HEK293 (cell line): Measurements from ENCODE around the gene MCCC2.
"Not testable (repeated sequence)": the region's sequence is repeated elsewhere in the genome, so short reads cannot be mapped to it uniquely, and the experiment has no call there.

Experiments used
- CTCF ChIA-PET: fragments of 350-600 bp; formaldehyde crosslinking; extraction: SDS; loops from one replicate; lab custom pipeline; 2021; ENCODE audit warnings: antibody characterized with exemption; lab: Yijun Ruan, JAX
- POLR2A ChIA-PET: fragments of 300-600 bp; formaldehyde crosslinking; extraction: SDS; loops from one replicate; lab custom pipeline; 2020; ENCODE audit warnings: antibody characterized with exemption, inconsistent platforms; lab: Yijun Ruan, JAX
- H3K27ac ChIP-seq: fragments of 200-500 bp; sonication (Bioruptor generic); 2 replicates; pipeline ENCODE4 v1.5.1; 2014; ENCODE audit warnings: low read depth, low read length, control low read depth, inconsistent platforms; ENCODE audit errors: extremely low read depth
- H3K36me3 ChIP-seq, 2 experiments: fragments of 200-500 bp in 1 of 2; sonication (Bioruptor generic) in 1 of 2; 1 replicate in 1 of 2; 2 replicates in 1 of 2; pipeline ENCODE4 v1.5.1; 2014 to 2017; ENCODE audit warnings: inconsistent platforms in 2 of 2, low read length in 2 of 2; ENCODE audit not compliant: control insufficient read depth in 2 of 2, insufficient read depth in 1 of 2
- H3K4me1 ChIP-seq: fragments of 200-500 bp; sonication (Bioruptor generic); 2 replicates; pipeline ENCODE4 v1.5.1; 2014; ENCODE audit warnings: mild to moderate bottlenecking, low read length, inconsistent platforms; ENCODE audit not compliant: control insufficient read depth, insufficient read depth
- H3K4me3 ChIP-seq: 2 replicates; pipeline ENCODE4 v1.5.1; 2011; ENCODE audit warnings: low read depth, mild to moderate bottlenecking, control low read depth, low read length, moderate library complexity
- H3K9me3 ChIP-seq: fragments of 200-500 bp; sonication (Bioruptor generic); 2 replicates; pipeline ENCODE4 v1.5.1; 2014; ENCODE audit warnings: low read depth, low read length, inconsistent platforms; ENCODE audit not compliant: control insufficient read depth, insufficient read depth
- MZF1 ChIP-seq: fragments of 450-650 bp; formaldehyde crosslinking; IDR thresholded peaks from 2 replicates; pipeline ENCODE4 v1.5.1; 2017; ENCODE audit warnings: missing biosample characterization, missing genetic modification characterization, borderline replicate concordance
- RBAK ChIP-seq: fragments of 450-650 bp; formaldehyde crosslinking; IDR thresholded peaks from 2 replicates; pipeline ENCODE4 v1.5.1; 2016; ENCODE audit warnings: missing biosample characterization, missing genetic modification characterization
- ZFP41 ChIP-seq: fragments of 450-650 bp; formaldehyde crosslinking; IDR thresholded peaks from 2 replicates; pipeline ENCODE4 v1.5.1; 2016; ENCODE audit warnings: missing biosample characterization, missing genetic modification characterization, borderline replicate concordance
- ZNF155 ChIP-seq: fragments of 450-650 bp; formaldehyde crosslinking; IDR thresholded peaks from 2 replicates; pipeline ENCODE4 v1.5.1; 2016; ENCODE audit warnings: missing biosample characterization, missing genetic modification characterization
- ZNF2 ChIP-seq: fragments of 450-650 bp; formaldehyde crosslinking; IDR thresholded peaks from 2 replicates; pipeline ENCODE4 v1.5.1; 2016; ENCODE audit warnings: missing biosample characterization, missing genetic modification characterization
- ZNF221 ChIP-seq: fragments of 450-650 bp; formaldehyde crosslinking; IDR thresholded peaks from 2 replicates; pipeline ENCODE4 v1.5.1; 2017; ENCODE audit warnings: missing biosample characterization, missing genetic modification characterization, borderline replicate concordance
- ZNF514 ChIP-seq: fragments of 450-650 bp; formaldehyde crosslinking; IDR thresholded peaks from 2 replicates; pipeline ENCODE4 v1.5.1; 2016; ENCODE audit warnings: missing biosample characterization, missing genetic modification characterization
- ZNF600 ChIP-seq: fragments of 450-650 bp; formaldehyde crosslinking; IDR thresholded peaks from 2 replicates; pipeline ENCODE4 v1.5.1; 2016; ENCODE audit warnings: missing biosample characterization, missing genetic modification characterization
- ZNF791 ChIP-seq: fragments of 450-650 bp; formaldehyde crosslinking; IDR thresholded peaks from 2 replicates; pipeline ENCODE4 v1.5.1; 2016; ENCODE audit warnings: missing biosample characterization, missing genetic modification characterization
- ZNF792 ChIP-seq: fragments of 450-650 bp; formaldehyde crosslinking; IDR thresholded peaks from 2 replicates; pipeline ENCODE4 v1.5.1; 2016; ENCODE audit warnings: missing biosample characterization, missing genetic modification characterization
- ZSCAN30 ChIP-seq: fragments of 450-650 bp; IDR thresholded peaks from 2 replicates; pipeline ENCODE4 v1.5.1; 2018; ENCODE audit warnings: missing biosample characterization, mild to moderate bottlenecking, missing genetic modification characterization, moderate library complexity
- ZXDB ChIP-seq: fragments of 450-650 bp; formaldehyde crosslinking; IDR thresholded peaks from 2 replicates; pipeline ENCODE4 v1.5.1; 2016; ENCODE audit warnings: missing biosample characterization, missing genetic modification characterization
- TF ChIP-seq, protein P1 (sequence below): fragments of 450-650 bp; formaldehyde crosslinking; IDR thresholded peaks from 2 replicates; pipeline ENCODE4 v1.5.1; 2016; ENCODE audit warnings: missing biosample characterization, missing genetic modification characterization
- TF ChIP-seq, protein P2 (sequence below): fragments of 450-650 bp; formaldehyde crosslinking; IDR thresholded peaks from 2 replicates; pipeline ENCODE4 v1.5.1; 2016; ENCODE audit warnings: missing biosample characterization, missing genetic modification characterization
- TF ChIP-seq, protein P3 (sequence below): fragments of 450-650 bp; formaldehyde crosslinking; IDR thresholded peaks from 2 replicates; pipeline ENCODE4 v1.5.1; 2016; ENCODE audit warnings: missing biosample characterization, missing genetic modification characterization, borderline replicate concordance
- TF ChIP-seq, protein P4 (sequence below): fragments of 450-650 bp; formaldehyde crosslinking; IDR thresholded peaks from 2 replicates; pipeline ENCODE4 v1.5.1; 2016; ENCODE audit warnings: missing biosample characterization, missing genetic modification characterization
- TF ChIP-seq, protein P5 (sequence below): fragments of 450-650 bp; formaldehyde crosslinking; IDR thresholded peaks from 2 replicates; pipeline ENCODE4 v1.5.1; 2016; ENCODE audit warnings: missing biosample characterization, missing genetic modification characterization
- TF ChIP-seq, protein P6 (sequence below): fragments of 450-650 bp; formaldehyde crosslinking; IDR thresholded peaks from 2 replicates; pipeline ENCODE4 v1.5.1; 2016; ENCODE audit warnings: missing biosample characterization, missing genetic modification characterization
- TF ChIP-seq, protein P7 (sequence below): fragments of 450-650 bp; IDR thresholded peaks from 2 replicates; pipeline ENCODE4 v1.5.1; 2018; ENCODE audit warnings: missing biosample characterization, mild to moderate bottlenecking, missing genetic modification characterization

The MCCC2 gene

DNA sequence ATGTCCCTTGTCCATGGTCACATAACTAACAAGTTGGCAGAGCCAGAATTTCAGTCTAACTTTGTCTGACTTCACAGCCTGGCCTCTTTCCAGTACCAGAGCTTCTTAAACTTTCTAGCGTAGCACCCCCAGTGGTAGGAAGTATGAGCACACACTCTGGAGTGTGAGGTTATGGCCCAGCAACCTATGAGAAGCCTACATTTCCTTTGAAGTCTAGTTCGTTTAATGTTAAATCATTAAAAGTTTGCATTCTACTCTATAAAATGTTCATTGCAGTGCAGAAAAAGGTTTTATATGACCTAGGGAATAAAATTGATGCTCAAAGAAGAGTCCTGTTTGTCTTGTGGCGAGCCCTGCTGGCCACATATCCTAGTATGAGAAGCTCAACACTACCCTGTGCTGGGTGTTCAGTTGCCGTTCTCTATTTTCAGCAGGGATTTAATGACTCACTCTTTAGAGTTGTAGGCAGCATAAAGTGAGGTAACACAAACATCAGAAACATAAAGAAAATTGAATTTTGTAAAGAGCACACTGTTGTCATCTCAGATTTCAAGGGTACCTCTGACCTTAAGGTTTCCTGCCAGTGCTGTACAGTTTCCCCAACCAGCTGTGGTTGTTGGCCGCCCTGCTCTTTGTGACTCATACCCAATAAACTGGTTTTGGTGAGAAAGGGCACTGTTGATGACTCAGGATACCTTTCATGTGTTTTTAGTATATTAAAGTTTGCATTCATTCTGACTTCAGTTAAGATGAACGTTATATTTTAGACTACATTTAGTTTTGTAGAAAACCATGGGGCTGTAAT lies 14.3 kb downstream of the MCCC2 start (continued):
- TF ChIP-seq ZNF792 (tag by site-specific recombination) (no peak), ZNF600 (tag by site-specific recombination) (peak; percentile 74), ZNF791 (tag by site-specific recombination) (no peak), ZNF155 (tag by site-specific recombination) (no peak), ZXDB (tag by site-specific recombination) (peak; percentile 69), RBAK (tag by site-specific recombination) (no peak), ZNF2 (peak; percentile 82), ZNF221 (tag by site-specific recombination) (no peak), MZF1 (peak; percentile 36; the same call in 1 of the 2 replicates), ZNF514 (tag by site-specific recombination) (no peak), ZFP41 (tag by site-specific recombination) (no peak), ZSCAN30 (tag by site-specific recombination) (0 out of 2 replicates have a peak, but pooled peaks have one; percentile 19)
- TF ChIP-seq, protein P1, sequence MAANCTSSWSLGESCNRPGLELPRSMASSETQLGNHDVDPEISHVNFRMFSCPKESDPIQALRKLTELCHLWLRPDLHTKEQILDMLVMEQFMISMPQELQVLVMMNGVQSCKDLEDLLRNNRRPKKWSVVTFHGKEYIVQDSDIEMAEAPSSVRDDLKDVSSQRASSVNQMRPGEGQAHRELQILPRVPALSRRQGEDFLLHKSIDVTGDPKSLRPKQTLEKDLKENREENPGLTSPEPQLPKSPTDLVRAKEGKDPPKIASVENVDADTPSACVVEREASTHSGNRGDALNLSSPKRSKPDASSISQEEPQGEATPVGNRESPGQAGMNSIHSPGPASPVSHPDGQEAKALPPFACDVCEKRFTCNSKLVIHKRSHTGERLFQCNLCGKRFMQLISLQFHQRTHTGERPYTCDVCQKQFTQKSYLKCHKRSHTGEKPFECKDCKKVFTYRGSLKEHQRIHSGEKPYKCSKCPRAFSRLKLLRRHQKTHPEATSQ (tag by site-specific recombination) = no peak
- TF ChIP-seq, protein P2, sequence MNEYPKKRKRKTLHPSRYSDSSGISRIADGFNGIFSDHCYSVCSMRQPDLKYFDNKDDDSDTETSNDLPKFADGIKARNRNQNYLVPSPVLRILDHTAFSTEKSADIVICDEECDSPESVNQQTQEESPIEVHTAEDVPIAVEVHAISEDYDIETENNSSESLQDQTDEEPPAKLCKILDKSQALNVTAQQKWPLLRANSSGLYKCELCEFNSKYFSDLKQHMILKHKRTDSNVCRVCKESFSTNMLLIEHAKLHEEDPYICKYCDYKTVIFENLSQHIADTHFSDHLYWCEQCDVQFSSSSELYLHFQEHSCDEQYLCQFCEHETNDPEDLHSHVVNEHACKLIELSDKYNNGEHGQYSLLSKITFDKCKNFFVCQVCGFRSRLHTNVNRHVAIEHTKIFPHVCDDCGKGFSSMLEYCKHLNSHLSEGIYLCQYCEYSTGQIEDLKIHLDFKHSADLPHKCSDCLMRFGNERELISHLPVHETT = peak; percentile 75; the same call in 1 of the 2 replicates
- TF ChIP-seq, protein P3, sequence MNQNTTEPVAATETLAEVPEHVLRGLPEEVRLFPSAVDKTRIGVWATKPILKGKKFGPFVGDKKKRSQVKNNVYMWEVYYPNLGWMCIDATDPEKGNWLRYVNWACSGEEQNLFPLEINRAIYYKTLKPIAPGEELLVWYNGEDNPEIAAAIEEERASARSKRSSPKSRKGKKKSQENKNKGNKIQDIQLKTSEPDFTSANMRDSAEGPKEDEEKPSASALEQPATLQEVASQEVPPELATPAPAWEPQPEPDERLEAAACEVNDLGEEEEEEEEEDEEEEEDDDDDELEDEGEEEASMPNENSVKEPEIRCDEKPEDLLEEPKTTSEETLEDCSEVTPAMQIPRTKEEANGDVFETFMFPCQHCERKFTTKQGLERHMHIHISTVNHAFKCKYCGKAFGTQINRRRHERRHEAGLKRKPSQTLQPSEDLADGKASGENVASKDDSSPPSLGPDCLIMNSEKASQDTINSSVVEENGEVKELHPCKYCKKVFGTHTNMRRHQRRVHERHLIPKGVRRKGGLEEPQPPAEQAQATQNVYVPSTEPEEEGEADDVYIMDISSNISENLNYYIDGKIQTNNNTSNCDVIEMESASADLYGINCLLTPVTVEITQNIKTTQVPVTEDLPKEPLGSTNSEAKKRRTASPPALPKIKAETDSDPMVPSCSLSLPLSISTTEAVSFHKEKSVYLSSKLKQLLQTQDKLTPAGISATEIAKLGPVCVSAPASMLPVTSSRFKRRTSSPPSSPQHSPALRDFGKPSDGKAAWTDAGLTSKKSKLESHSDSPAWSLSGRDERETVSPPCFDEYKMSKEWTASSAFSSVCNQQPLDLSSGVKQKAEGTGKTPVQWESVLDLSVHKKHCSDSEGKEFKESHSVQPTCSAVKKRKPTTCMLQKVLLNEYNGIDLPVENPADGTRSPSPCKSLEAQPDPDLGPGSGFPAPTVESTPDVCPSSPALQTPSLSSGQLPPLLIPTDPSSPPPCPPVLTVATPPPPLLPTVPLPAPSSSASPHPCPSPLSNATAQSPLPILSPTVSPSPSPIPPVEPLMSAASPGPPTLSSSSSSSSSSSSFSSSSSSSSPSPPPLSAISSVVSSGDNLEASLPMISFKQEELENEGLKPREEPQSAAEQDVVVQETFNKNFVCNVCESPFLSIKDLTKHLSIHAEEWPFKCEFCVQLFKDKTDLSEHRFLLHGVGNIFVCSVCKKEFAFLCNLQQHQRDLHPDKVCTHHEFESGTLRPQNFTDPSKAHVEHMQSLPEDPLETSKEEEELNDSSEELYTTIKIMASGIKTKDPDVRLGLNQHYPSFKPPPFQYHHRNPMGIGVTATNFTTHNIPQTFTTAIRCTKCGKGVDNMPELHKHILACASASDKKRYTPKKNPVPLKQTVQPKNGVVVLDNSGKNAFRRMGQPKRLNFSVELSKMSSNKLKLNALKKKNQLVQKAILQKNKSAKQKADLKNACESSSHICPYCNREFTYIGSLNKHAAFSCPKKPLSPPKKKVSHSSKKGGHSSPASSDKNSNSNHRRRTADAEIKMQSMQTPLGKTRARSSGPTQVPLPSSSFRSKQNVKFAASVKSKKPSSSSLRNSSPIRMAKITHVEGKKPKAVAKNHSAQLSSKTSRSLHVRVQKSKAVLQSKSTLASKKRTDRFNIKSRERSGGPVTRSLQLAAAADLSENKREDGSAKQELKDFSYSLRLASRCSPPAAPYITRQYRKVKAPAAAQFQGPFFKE (tag by site-specific recombination) = no peak
- TF ChIP-seq, protein P4, sequence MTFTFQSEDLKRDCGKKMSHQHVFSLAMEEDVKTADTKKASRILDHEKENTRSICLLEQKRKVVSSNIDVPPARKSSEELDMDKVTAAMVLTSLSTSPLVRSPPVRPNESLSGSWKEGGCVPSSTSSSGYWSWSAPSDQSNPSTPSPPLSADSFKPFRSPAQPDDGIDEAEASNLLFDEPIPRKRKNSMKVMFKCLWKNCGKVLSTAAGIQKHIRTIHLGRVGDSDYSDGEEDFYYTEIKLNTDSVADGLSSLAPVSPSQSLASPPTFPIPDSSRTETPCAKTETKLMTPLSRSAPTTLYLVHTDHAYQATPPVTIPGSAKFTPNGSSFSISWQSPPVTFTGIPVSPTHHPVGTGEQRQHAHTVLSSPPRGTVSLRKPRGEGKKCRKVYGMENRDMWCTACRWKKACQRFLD = no peak
- TF ChIP-seq, protein P5, sequence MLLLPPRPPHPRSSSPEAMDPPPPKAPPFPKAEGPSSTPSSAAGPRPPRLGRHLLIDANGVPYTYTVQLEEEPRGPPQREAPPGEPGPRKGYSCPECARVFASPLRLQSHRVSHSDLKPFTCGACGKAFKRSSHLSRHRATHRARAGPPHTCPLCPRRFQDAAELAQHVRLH (tag by site-specific recombination) = no peak
- TF ChIP-seq, protein P6, sequence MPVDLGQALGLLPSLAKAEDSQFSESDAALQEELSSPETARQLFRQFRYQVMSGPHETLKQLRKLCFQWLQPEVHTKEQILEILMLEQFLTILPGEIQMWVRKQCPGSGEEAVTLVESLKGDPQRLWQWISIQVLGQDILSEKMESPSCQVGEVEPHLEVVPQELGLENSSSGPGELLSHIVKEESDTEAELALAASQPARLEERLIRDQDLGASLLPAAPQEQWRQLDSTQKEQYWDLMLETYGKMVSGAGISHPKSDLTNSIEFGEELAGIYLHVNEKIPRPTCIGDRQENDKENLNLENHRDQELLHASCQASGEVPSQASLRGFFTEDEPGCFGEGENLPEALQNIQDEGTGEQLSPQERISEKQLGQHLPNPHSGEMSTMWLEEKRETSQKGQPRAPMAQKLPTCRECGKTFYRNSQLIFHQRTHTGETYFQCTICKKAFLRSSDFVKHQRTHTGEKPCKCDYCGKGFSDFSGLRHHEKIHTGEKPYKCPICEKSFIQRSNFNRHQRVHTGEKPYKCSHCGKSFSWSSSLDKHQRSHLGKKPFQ = no peak
- TF ChIP-seq, protein P7, sequence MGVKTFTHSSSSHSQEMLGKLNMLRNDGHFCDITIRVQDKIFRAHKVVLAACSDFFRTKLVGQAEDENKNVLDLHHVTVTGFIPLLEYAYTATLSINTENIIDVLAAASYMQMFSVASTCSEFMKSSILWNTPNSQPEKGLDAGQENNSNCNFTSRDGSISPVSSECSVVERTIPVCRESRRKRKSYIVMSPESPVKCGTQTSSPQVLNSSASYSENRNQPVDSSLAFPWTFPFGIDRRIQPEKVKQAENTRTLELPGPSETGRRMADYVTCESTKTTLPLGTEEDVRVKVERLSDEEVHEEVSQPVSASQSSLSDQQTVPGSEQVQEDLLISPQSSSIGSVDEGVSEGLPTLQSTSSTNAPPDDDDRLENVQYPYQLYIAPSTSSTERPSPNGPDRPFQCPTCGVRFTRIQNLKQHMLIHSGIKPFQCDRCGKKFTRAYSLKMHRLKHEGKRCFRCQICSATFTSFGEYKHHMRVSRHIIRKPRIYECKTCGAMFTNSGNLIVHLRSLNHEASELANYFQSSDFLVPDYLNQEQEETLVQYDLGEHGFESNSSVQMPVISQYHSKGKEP (tag by site-specific recombination) = no peak

DNA sequence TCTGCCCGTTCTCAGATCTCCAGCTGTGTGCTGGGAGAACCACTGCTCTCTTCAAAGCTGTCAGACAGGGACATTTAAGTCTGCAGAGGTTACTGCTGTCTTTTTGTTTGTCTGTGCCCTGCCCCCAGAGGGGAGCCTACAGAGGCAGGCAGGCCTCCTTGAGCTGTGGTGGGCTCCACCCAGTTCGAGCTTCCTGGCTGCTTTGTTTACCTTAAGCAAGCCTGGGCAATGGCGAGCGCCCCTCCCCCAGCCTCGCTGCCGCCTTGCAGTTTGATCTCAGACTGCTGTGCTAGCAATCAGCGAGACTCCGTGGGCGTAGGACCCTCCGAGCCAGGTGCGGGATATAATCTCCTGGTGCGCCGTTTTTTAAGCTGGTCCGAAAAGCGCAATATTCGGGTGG lies 22.8 kb downstream of the MCCC2 start:
- H3K9me3 ChIP-seq, H3K27ac ChIP-seq, H3K4me3 ChIP-seq, H3K4me1 ChIP-seq, POLR2A ChIA-PET: not testable (repeated sequence)
- H3K36me3 ChIP-seq = peaks cover 11 to 13% of the 10 kb centered on the region in 2 experiments; a peak in 2 of 3 replicates
- CTCF ChIA-PET = interaction anchor here (1.8 kb wide), 1 partner anchor 9 kb away, joined by 7 read pairs; no protein-coding TSS in a partner anchor
